AG08395 (cell line): ENCODE results near the gene ACTBL2.

Experiments used
- DNase-seq: peaks from one replicate; pipeline ENCODE4 v3.0.0; 2012; ENCODE audit warnings: mixed read lengths, low spot score

ACTBL2 gene

DNA sequence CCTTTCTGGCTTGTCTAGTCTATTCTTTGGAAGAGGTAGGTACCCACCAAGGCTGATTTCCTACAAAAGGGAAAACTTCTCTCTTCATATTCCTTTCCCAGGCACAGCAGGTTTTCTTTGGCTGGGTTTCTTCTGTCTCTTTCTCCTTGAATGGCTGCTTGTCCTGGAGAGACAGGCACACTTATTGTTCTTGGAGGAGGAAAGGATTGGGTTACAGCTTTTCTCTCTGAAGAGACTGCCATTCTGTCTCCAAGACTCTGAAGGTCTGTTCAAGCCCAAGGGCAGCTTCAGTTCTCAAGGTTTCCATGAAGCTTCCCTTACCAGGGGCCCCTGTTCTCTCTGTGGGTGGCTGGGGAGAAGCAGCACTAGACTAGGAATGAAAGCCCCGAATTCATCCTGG is 33.9 kb downstream of the ACTBL2 start:
- DNase-seq: no peak

DNA sequence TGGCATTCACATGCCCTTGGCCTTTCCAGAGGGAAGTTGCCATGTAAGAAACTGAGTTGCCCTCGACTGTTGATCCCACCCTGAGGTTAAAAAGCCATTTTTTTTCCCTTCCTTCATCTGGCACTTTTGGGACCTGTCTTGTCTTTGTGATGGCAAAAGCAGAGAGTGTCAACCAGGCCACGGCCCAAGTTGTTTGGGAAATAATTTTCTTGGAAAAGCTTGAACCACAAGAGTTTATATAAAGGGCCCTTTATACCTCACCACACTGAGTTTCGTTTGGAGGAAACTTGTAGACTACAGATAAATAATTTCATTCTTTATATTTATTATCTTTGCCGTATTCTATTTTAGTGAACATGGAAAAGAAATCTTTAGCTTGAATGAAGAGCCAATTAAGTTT is 34.3 kb downstream of the ACTBL2 start:
- no peak for DNase-seq

- peak; percentile 52 for DNase-seq
These were observed 35.0 kb downstream of the ACTBL2 start for GRCh38 chr5:57447658-57448057.

GRCh38 chr5:57446966-57447365 is 35.6 kb downstream of the ACTBL2 start:
- DNase-seq: no peak

DNA sequence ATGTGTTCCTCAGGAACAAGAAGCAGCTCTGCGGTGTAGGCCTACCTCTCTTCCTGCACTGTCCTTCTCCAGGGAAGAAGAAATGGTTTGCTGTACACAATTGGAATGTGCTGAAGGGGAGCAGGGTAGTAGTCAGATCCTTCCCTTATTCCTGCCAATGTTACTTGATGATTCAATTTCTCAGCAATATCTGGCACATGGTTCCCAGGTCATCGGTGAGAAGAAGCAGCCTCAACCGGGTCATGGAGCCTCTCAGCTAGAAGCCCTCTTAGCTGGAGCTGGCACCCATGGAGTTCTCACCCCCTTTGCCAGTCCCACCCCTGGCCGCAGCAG is 36.9 kb downstream of the ACTBL2 start:
- peak; percentile 14 for DNase-seq

DNA sequence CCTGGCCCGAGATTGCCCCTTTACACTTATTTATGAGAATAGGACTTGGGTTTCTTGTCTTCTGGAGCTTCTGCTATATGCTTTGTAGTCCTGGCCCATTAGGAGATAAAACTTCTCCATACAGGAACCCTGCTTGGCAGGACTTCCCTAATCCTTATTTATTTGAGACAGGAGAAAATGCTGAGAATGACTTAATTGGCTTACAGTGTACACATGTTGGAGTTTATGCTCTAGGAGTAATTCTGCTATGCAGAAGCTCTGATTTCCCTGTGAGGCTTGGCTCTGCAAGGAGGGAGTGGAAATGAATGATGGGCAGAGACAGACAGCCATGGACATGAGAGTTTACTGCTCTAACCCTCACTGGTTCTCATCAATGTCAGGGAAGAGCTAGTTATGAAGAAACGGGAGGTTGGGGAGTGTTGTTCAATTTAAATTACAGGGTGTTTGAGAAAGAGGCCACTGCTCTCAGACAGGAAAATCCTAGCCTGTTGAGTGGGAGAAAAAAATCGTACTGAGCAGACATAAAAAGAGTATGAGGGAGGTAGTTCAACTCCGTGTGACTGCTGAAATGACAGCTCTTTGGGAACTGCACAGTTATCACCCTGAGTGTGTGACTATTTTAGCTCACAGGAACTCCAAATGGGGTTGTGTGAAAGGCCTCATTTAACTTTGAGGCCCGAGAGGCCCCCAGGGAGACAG is 37.5 kb downstream of the ACTBL2 start:
- no peak for DNase-seq

GRCh38 chr5:57442080-57442839 is 40.4 kb downstream of the ACTBL2 start:
- DNase-seq: peak; percentile 91

DNA sequence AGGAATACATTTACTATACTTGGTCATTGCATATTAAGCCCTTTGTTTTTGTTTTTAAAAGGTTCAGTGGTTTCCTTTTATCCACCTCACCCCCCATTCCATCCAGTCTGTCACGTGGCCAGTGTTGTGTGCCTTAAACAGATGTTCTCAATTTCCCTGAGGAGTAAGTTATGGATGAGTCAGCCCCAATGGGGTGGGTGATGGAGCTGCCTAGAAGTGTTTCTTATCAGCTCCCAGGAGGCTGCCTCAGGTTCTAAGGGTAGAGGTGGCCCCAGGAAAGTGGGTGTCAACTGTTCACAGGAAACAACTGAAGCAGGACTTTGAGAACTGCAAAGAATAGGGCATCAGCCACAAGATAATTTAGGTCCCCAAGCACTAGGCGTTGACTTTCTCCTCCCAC is 41.1 kb downstream of the ACTBL2 start:
- DNase-seq: peak; percentile 91

- DNase-seq: no peak
These were observed 43.0 kb downstream of the ACTBL2 start for GRCh38 chr5:57439601-57440000.

GRCh38 chr5:57437976-57438805 is 44.4 kb downstream of the ACTBL2 start:
- DNase-seq: no peak

DNA sequence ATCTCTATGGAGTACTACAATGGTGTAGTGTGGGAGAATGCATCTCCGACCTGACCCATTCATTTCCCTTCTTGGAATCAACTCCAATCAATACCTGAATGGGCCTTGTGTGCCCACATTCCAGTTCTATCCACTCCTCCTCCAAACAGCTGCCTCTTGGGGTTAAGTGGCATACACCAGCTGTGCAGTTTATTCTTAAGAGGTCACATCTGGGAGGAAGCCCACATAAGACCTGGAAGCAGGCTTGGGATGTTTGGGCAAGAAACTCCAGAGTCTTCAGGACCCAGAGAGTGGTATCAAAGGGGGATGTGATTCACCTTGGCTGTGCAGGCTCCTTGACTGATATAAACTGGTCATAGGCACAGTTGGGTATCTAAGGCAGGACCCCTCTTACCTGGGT is 46.0 kb downstream of the ACTBL2 start:
- no peak for DNase-seq

- DNase-seq: peak; percentile 49
These were observed 46.9 kb downstream of the ACTBL2 start for GRCh38 chr5:57435701-57436134.

GRCh38 chr5:57434683-57435082 is 47.9 kb downstream of the ACTBL2 start:
- DNase-seq: no peak

DNA sequence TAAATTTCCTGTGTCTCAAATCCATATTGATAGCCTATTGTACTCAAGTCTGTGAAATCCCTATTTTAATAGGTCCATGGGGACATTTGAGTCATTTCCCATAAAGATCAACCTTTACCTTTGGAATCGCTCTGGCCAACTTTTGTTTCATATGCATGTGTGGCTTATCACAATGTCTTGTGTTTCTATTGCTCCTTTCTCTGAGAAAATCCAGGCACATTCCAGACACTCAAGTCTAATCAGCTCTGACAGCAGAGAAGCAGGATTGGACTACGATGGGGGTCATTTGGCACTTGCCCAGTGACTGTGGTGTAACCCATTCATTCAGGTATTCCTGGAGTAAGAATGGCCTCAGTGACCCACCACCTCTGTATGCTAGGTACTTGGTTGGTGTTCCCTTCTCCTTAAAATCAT is 48.4 kb downstream of the ACTBL2 start:
- DNase-seq: no peak

- DNase-seq: no peak
These were observed 49.7 kb downstream of the ACTBL2 start for GRCh38 chr5:57432876-57433275.

DNA sequence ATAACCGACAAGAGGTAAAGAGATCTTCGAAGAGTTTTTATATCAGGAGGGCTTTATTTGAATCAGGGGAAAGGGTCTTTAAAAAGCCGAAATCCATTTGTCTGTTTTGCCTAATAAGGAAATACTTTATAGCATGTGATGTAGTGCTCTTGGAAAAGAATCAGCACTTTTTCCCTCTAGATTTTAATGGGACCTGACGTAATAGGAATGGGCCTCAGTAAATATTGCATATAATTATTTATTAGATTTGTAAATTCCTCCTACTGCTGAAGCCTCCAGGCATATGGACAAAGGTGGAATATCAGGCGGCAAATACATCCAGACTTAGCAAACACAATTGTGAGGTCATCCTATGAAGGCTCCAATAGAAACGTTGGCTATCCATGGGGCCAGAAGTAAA is 50.9 kb downstream of the ACTBL2 start:
- DNase-seq: no peak
